GM19328 (cell line): ENCODE measurements around the gene PAX7.
"Not testable (repeated sequence)": the region's sequence is repeated elsewhere in the genome, so short reads cannot be mapped to it uniquely, and the experiment has no call there.

Experiments used
- ATAC-seq: cut with Tn5 transposase; IDR thresholded peaks from one replicate; pipeline ENCODE4 v1.9.1; 2021; ENCODE audit warnings: mild to moderate bottlenecking, moderate library complexity; ENCODE audit not compliant: unreplicated experiment

PAX7 gene

GRCh38 chr1:18724801-18725200, 94.2 kb downstream of the PAX7 start:
- ATAC-seq: no peak

DNA sequence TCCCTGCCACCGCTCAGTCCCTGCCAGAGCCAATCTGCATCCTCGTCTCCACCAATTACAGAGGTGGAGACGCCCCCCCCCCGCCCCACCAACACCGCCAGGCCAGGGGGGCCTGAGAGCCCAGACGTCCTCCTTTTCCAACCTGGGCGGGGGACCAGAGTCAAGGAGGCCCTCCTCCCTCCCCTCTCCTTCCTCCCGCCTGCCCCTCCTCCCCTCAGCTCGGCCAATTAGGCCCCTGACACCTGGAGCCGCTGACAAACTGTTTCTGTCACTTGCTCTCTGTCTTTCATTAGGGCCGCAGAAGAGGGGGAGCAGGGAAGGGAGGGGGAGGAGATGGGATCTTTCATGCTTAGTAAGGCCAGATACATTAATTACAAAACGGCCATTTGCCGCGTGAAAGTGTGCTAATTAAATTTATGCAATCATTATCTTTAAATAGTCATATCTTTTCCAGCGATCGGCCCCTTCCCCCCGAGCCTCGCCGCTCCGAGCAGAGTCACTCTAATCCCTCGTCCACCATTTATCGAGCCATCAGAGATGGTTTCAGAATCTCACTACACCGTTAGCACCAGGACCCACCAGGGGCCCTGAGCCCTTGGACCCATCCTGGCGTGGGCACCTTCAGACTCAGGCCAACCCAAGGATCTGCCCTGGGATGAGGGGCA, 94.7 kb downstream of the PAX7 start:
- ATAC-seq: no peak

- no peak for ATAC-seq
Measured at GRCh38 chr1:18726368-18726767, 95.7 kb downstream of the PAX7 start.

- ATAC-seq: no peak
Measured at GRCh38 chr1:18727956-18728355, 97.3 kb downstream of the PAX7 start.

DNA sequence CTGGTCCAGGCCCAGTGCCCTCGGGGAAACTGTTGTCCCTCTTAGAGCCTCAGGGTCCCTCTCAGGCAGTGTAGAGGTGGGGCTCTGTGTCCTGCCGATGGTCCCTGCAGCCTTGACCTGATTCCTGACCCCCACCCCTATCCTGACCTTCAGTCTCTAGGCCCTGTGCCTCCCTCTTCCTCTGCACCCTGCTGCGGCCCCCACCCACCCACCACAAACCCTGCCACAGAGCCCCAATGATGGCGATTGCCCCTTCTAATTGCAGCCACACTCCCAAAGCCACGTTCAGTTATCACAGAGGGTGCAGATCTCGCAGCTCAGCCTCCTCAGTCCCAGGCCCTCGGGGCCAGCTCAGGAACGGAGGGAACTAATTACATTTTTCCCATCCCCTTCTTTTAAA, 99.7 kb downstream of the PAX7 start:
- no peak for ATAC-seq

GRCh38 chr1:18731148-18731547, 100.5 kb downstream of the PAX7 start:
- no peak for ATAC-seq

DNA sequence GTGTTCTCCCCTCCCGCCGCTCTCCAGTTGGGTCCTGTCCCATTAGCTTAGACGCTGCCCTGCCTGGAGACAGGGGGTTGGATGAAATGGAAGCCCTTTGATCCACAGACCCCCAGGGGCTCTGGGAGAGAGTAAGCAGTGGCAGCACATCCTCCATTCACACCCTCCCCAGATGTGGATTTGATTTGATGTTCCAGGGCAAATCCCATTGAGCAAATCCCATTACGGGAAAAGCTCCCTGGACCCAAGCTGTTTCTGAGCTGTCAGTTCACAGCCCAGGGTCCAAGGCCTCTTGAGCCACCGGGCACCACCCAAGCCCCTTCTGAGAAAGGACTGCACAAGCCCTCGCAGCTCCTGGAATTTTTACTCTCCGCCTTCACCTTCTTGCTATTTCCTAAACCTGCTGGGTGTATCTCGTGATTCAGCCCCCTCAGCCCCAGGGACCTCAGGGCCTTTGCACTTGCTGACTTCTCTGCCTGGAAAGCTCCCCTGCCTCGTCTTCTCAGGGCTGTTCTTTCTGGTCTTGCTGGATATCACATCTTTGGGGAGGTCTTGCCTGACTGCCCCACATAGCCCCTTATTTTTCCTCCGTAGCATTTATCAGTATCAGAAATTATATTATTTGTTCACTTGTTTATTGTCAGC, 101.1 kb downstream of the PAX7 start:
- ATAC-seq: no peak

DNA sequence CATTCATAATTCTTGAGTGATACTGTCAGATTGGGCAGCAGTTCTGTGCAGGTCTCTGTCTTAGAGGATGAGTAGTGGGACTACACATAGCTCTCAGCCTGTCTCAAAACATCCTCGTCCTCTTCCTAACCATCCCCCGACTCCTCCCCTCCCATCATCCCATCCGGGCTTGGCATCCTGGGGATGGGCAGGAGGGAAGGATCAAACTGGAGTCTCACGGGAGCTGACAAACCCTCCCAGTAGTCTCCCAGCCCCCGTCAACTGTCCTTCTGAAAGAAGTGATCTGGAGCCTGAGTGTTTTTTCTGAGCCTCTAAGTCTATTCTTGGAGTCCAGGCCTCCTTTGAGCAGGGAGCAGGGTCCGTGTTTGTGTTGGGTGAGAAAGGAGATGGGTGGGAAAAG, 102.0 kb downstream of the PAX7 start:
- no peak for ATAC-seq

- ATAC-seq: no peak
Measured at GRCh38 chr1:18734001-18734400, 103.4 kb downstream of the PAX7 start.

- ATAC-seq: no peak
Measured at GRCh38 chr1:18734461-18735223, 104.0 kb downstream of the PAX7 start.

GRCh38 chr1:18735224-18735997, 104.8 kb downstream of the PAX7 start:
- no peak for ATAC-seq

DNA sequence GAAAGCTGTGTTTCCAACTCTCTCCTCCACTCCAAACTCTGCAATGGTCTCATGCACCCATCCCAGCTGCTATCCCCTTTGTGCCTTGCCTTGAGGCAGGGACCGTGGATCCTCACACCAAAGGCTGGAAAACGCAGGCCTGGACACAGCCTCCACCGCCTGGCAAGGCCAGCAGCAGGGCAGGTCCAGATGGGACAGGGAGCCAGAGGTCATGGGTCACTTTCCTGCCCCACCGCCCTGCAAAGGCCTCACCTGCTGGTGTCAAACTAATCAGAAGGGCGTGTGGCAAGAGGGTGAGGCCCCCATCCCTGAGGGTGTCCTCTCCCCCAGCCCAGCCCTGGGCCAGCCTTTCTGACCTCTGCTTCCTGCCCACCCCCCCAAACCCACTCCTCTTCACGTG, 106.3 kb downstream of the PAX7 start:
- no peak for ATAC-seq

- no peak for ATAC-seq
Measured at GRCh38 chr1:18738126-18738525, 107.5 kb downstream of the PAX7 start.

GRCh38 chr1:18738617-18739016, 108.0 kb downstream of the PAX7 start:
- ATAC-seq: no peak

GRCh38 chr1:18739408-18739807, 108.8 kb downstream of the PAX7 start:
- ATAC-seq: no peak

GRCh38 chr1:18739897-18740296, 109.3 kb downstream of the PAX7 start:
- no peak for ATAC-seq

DNA sequence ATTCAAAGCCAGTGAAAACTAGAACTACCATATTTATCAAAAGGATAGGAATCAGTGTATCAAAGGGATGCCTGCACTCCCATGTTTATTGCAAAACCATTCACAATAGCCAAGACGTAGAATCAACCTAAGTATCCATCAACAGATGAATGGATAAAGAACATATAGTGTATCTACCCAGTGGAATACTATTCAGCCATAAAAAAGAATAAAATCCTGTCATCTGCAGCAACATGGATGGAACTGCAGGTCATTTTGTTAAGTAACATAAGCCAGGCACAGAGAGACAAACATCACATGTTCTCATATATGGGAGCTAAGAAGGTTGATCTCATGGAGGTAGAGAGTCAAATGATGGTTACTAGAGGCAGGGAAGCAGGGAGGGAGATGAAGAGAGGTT, 110.0 kb downstream of the PAX7 start:
- ATAC-seq: no peak

- ATAC-seq: no peak
Measured at GRCh38 chr1:18743233-18743632, 112.6 kb downstream of the PAX7 start.

- ATAC-seq: not testable (repeated sequence)
Measured at GRCh38 chr1:18744381-18744780, 113.7 kb downstream of the PAX7 start.

GRCh38 chr1:18746981-18747380, 116.3 kb downstream of the PAX7 start:
- ATAC-seq: no peak

- ATAC-seq: no peak
Measured at GRCh38 chr1:18747671-18748070, 117.0 kb downstream of the PAX7 start.
